Endothelial cell of umbilical vein (primary cell): ENCODE results near the gene TNFRSF19. TPM values are rescaled to one million over a fixed set of nuclear protein-coding genes. Genes with fewer than 3 reads are reported as not detected.

Experiments used
- BruUV-seq: library from RNA; stranded (reverse); fragments of 400-500 nt; replicated peaks from 2 replicates; lab custom pipeline; 2021; lab: Mats Ljungman, UMichigan
- CTCF ChIA-PET: fragments of 300-600, 350-600 bp; sonication (Branson Sonifier 250); formaldehyde crosslinking; loops from one replicate; lab custom pipeline; 2021; ENCODE audit warnings: antibody characterized with exemption, inconsistent platforms; lab: Charles Lee
- POLR2A ChIA-PET: fragments of 300-600, 350-600 bp; sonication (Branson Sonifier 250); formaldehyde crosslinking; loops from one replicate; lab custom pipeline; 2021; ENCODE audit warnings: antibody characterized with exemption, inconsistent platforms; lab: Charles Lee
- DNase-seq: peaks from one replicate; pipeline ENCODE4 v3.0.0-alpha.2; 2011; ENCODE audit warnings: low read depth, low spot score
- FAIRE-seq: peaks from 2 replicates; lab custom pipeline; 2011; peaks lifted over from hg19 to GRCh38; lab: Jason Lieb, UNC
- H2AFZ ChIP-seq: 2 replicates; pipeline ENCODE4 v1.6.0; 2012; ENCODE audit warnings: low read depth, low read length, control low read depth, inconsistent platforms
- H3K27ac ChIP-seq: 2 replicates; pipeline ENCODE4 v1.5.1; 2011; ENCODE audit warnings: low read depth, mild to moderate bottlenecking, control low read depth, low read length, moderate library complexity; ENCODE audit not compliant: insufficient read depth
- H3K27me3 ChIP-seq, 2 experiments: 2 replicates each; pipeline versions ENCODE4 v1.6.0 to v1.6.1; 2011; ENCODE audit warnings: low read length in 2 of 2, mixed read lengths in 1 of 2; ENCODE audit not compliant: control insufficient read depth in 2 of 2, insufficient read depth in 2 of 2
- H3K36me3 ChIP-seq, 2 experiments: 2 replicates in 1 of 2; 3 replicates in 1 of 2; pipeline ENCODE4 v1.5.1; 2011; ENCODE audit warnings: low read length in 2 of 2, mild to moderate bottlenecking in 1 of 2, moderate library complexity in 1 of 2; ENCODE audit not compliant: control insufficient read depth in 2 of 2, insufficient read depth in 2 of 2; ENCODE audit errors: extremely low read depth in 1 of 2
- H3K4me1 ChIP-seq: 3 replicates; pipeline ENCODE4 v1.5.1; 2011; ENCODE audit warnings: mild to moderate bottlenecking, low read length; ENCODE audit not compliant: control insufficient read depth, insufficient read depth; ENCODE audit errors: extremely low read depth
- H3K4me2 ChIP-seq: 2 replicates; pipeline ENCODE4 v1.6.1; 2011; ENCODE audit warnings: low read length, control low read depth, mixed read lengths; ENCODE audit not compliant: insufficient read depth
- H3K4me3 ChIP-seq, 3 experiments: fragments of 200-600 bp in 1 of 3; sonication (generic), shearing (Covaris generic) in 1 of 3; replicated peaks in 1 of 3; 2 replicates each; pipeline ENCODE4 v1.5.1; 2011 to 2016; ENCODE audit warnings: control low read depth in 3 of 3, low read length in 3 of 3, mild to moderate bottlenecking in 2 of 3, inconsistent platforms in 1 of 3, low read depth in 1 of 3, moderate library complexity in 1 of 3; ENCODE audit not compliant: insufficient read depth in 1 of 3
- H3K79me2 ChIP-seq: 2 replicates; pipeline ENCODE4 v1.6.0; 2012; ENCODE audit warnings: low read length, inconsistent platforms; ENCODE audit not compliant: control insufficient read depth, insufficient read depth
- H3K9ac ChIP-seq: replicated peaks from 2 replicates; pipeline ENCODE3; 2011; ENCODE audit warnings: low read length, control low read depth; ENCODE audit not compliant: insufficient read depth; ENCODE audit errors: extremely low read depth
- H3K9me1 ChIP-seq: replicated peaks from 3 replicates; pipeline ENCODE4 v1.6.0; 2011; ENCODE audit warnings: mild to moderate bottlenecking, low read length; ENCODE audit not compliant: control insufficient read depth, insufficient read depth; ENCODE audit errors: extremely low read depth
- H3K9me3 ChIP-seq: replicated peaks from 2 replicates; pipeline ENCODE4 v1.5.1; 2012; ENCODE audit warnings: low read length, inconsistent platforms; ENCODE audit not compliant: control insufficient read depth, insufficient read depth
- H4K20me1 ChIP-seq: replicated peaks from 2 replicates; pipeline ENCODE3; 2011; ENCODE audit warnings: mild to moderate bottlenecking, low read length; ENCODE audit not compliant: control insufficient read depth, insufficient read depth; ENCODE audit errors: extremely low read depth
- EZH2 ChIP-seq: IDR thresholded peaks from 2 replicates; pipeline ENCODE4 v1.6.1; 2012; ENCODE audit warnings: borderline replicate concordance, low read depth, mild to moderate bottlenecking, moderate library complexity, low read length, inconsistent platforms; ENCODE audit not compliant: severe bottlenecking
- MAX ChIP-seq: IDR thresholded peaks from 2 replicates; pipeline ENCODE4 v1.6.1; 2011; ENCODE audit not compliant: insufficient read depth, insufficient read length
- MYC ChIP-seq: IDR thresholded peaks from one replicate; pipeline ENCODE4 v1.6.1; 2011; ENCODE audit warnings: mild to moderate bottlenecking, low read depth, low read length
- POLR2A ChIP-seq: IDR thresholded peaks from 2 replicates; pipeline ENCODE4 v1.6.1; 2012; ENCODE audit warnings: low read depth, mild to moderate bottlenecking, control low read depth, low read length
- POLR2AphosphoS5 ChIP-seq: IDR thresholded peaks from 2 replicates; pipeline ENCODE4 v1.6.1; 2012; ENCODE audit warnings: low read depth, mild to moderate bottlenecking, control low read depth, low read length, moderate library complexity; ENCODE audit not compliant: insufficient read depth
- dilution Hi-C: fragments of 300-500 bp; cut with MboI; formaldehyde crosslinking; loops from one replicate; pipeline ENCODE4 v1.15.0; 2019; ENCODE audit warnings: low sequenced_read_pairs; ENCODE audit not compliant: extremely low pct_ligation_motif_present
- intact Hi-C: fragments of 100-400 bp; cut with micrococcal nuclease; formaldehyde crosslinking; loops from one replicate; pipeline ENCODE4 v1.10.0; 2022
- polyA plus RNA-seq, 4 experiments: library from polyadenylated mRNA; depleted of rRNA in 3 of 4; stranded (reverse) in 3 of 4; unstranded in 1 of 4; fragments of >200 nt; gene quantifications; 2 replicates each; pipeline versions ENCODE4 v1.2.1 to v1.2.3, GENCODE V29; 2011 to 2012; ENCODE audit warnings: missing spikeins in 1 of 4
- total RNA-seq: library from RNA; stranded (reverse); gene quantifications from 2 replicates; pipeline ENCODE4 v1.2.3, GENCODE V29; 2021

The TNFRSF19 gene
- total and polyA plus RNA-seq, 2 donors (not counting 3 experiments of a cell fraction or from before 2014, with no cell fraction given): 0.23 to 0.29 TPM

GRCh38 chr13:23654111-23655110 lies 84.2 kb downstream of the TNFRSF19 start:
- H4K20me1 ChIP-seq: no peaks in the 10 kb centered on the region
- H3K4me3 ChIP-seq: no peak overlapping the region
- H3K4me1 ChIP-seq: no peaks in the 10 kb centered on the region
- H3K27me3 ChIP-seq: peaks cover 4 to 15% of the 10 kb centered on the region in 2 experiments
- CTCF ChIA-PET: interaction anchor here (0.9 kb wide), 1 partner anchor 120 kb away, joined by 3 read pairs; no protein-coding TSS in a partner anchor
- no peak overlapping the region for H3K27ac ChIP-seq
- DNase-seq (no peak), FAIRE-seq (no peak)
- POLR2A ChIA-PET: no interaction called here
- dilution Hi-C loops (no loop called here), intact Hi-C loops (no loop called here)
- H2AFZ ChIP-seq: no peak overlapping the region
- H3K9me3 ChIP-seq: no peaks in the 10 kb centered on the region
- no peaks in the 10 kb centered on the region for H3K36me3 ChIP-seq
- H3K9ac ChIP-seq: no peak overlapping the region
- H3K4me2 ChIP-seq: no peak overlapping the region
- H3K9me1 ChIP-seq: no peaks in the 10 kb centered on the region
- no peaks in the 10 kb centered on the region for H3K79me2 ChIP-seq
- TF ChIP-seq EZH2 (no peak), POLR2AphosphoS5 (no peak), MYC (no peak)
- no TSS peak for BruUV-seq

- ChIA-PET CTCF (no interaction called here), POLR2A (no interaction called here)
- no TSS peak for BruUV-seq
- no peaks in the 10 kb centered on the region for H4K20me1 ChIP-seq
- dilution Hi-C loops (no loop called here), intact Hi-C loops (no loop called here)
- H3K9ac ChIP-seq: no peak overlapping the region
- H3K27ac ChIP-seq: no peak overlapping the region
- no peak overlapping the region for H3K4me2 ChIP-seq
- H3K4me3 ChIP-seq: no peak overlapping the region
- DNase-seq (no peak), FAIRE-seq (no peak)
- no peak for TF ChIP-seq POLR2A
- no peak for TF ChIP-seq MAX
- H3K9me3 ChIP-seq: no peaks in the 10 kb centered on the region
- peaks cover 2 to 10% of the 10 kb centered on the region in 2 experiments for H3K27me3 ChIP-seq
- no peaks in the 10 kb centered on the region for H3K9me1 ChIP-seq
- H2AFZ ChIP-seq: no peak overlapping the region
- no peaks in the 10 kb centered on the region for H3K4me1 ChIP-seq
- no peaks in the 10 kb centered on the region for H3K79me2 ChIP-seq
- no peaks in the 10 kb centered on the region for H3K36me3 ChIP-seq
Observed at GRCh38 chr13:23655321-23655720, 85.1 kb downstream of the TNFRSF19 start.
